ENCODE results near the gene WWC2.
A peak's percentile ranks its signal among the peaks of the same experiment; 100 is the strongest.

The WWC2 gene

DNA sequence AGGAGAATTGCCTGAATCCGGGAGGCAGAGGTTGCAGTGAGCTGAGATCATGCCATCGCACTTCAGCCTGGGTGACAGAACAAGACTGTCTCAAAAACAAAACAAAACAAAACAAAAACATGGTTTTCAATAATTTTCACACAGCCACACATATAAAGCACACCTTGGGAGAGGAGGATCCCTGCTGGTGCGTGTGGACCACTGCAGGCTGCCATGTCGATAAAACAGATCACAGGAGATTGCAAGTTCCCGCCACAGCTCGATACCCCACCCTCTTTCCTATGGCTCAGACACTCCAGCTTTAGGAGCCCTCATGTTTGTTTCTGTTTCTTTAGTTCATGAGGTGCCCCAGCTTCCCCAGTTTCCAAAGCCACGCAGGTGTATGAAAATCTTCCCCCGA lies 254.5 kb downstream of the WWC2 start:
- CTCF ChIA-PET = no interaction called here
- Histone ChIP-seq H3K36me3 (ENCODE audit: control insufficient read depth in 2 of 2, insufficient read depth in 1 of 2, low read length in 2 of 2) (no peaks in the 10 kb centered on the region), H3K4me1 (ENCODE audit: control insufficient read depth, insufficient read depth, low read length) (0 out of 2 replicates have a peak, but pooled peaks cover 4% of the 10 kb centered on the region), H3K9me3 (ENCODE audit: control insufficient read depth, insufficient read depth, low read depth, low read length) (no peaks in the 10 kb centered on the region), H3K27ac (ENCODE audit: extremely low read depth, low read depth, low read length) (no peak overlapping the region), H3K4me3 (ENCODE audit: low read depth, low read length) (no peak overlapping the region)
- POLR2A ChIA-PET = no interaction called here
- TF ChIP-seq TCF7L2 (IDR thresholded peaks at IDR 0.05; ENCODE audit: borderline replicate concordance, low read depth, low read length) (no peak), ZBTB26 (tag by site-specific recombination; optimal IDR thresholded peaks at IDR 0.05) (no peak)

DNA sequence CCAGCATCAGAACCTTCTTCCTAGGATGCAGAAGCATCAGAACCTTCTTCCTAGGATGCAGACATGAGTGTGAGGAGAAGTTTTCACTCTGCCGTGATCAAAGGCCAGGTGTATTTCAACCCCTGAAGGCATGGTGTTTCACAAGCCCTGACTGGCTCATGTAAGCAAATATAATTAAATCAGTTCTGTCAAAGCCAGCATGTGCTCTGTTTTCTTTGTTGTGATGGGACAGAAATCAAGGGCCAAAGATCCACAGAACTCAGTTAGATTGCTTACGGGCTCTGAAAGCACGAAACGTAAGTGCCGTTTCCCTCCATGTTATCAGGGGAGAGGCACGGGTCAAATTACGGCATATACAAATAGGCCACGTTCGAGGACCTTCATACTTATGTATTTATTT lies 255.2 kb downstream of the WWC2 start:
- H3K36me3 ChIP-seq (ENCODE audit: control insufficient read depth in 2 of 2, insufficient read depth in 1 of 2, low read length in 2 of 2) = no peaks in the 10 kb centered on the region
- H3K4me3 ChIP-seq (ENCODE audit: low read depth, low read length) = no peak overlapping the region
- H3K4me1 ChIP-seq (ENCODE audit: control insufficient read depth, insufficient read depth, low read length) = 0 out of 2 replicates have a peak, but pooled peaks cover 4% of the 10 kb centered on the region
- CTCF ChIA-PET = no interaction called here
- TF ChIP-seq ZNF473 (tag by site-specific recombination; IDR thresholded peaks at IDR 0.05) (no peak), GFI1B (tag by site-specific recombination; IDR thresholded peaks at IDR 0.05) (peak; percentile 51; the same call in 1 of the 2 replicates), ZNF280C (tag by site-specific recombination; IDR thresholded peaks at IDR 0.05) (no peak), HOXC10 (CRISPR knock-in tag; IDR thresholded peaks at IDR 0.05) (no peak), TRIM28 (IDR thresholded peaks at IDR 0.05; ENCODE audit: borderline replicate concordance, low read length) (peak; percentile 62; the same call in 1 of the 2 replicates), ZNF629 (tag by site-specific recombination; IDR thresholded peaks at IDR 0.05) (0 out of 2 replicates have a peak, but pooled peaks have one; percentile 19), ZBTB7A (tag by site-specific recombination; IDR thresholded peaks at IDR 0.05; ENCODE audit: low read depth) (no peak), MZF1 (tag by site-specific recombination; IDR thresholded peaks at IDR 0.05; ENCODE audit: borderline replicate concordance) (no peak), ZNF221 (tag by site-specific recombination; IDR thresholded peaks at IDR 0.05; ENCODE audit: borderline replicate concordance) (no peak), ZNF701 (tag by site-specific recombination; IDR thresholded peaks at IDR 0.05) (no peak), ZNF660 (tag by site-specific recombination; IDR thresholded peaks at IDR 0.05) (no peak), REPIN1 (tag by site-specific recombination; IDR thresholded peaks at IDR 0.05; ENCODE audit: low read depth) (no peak), ZNF596 (tag by site-specific recombination; IDR thresholded peaks at IDR 0.05) (no peak)
- TF ChIP-seq, protein P1, sequence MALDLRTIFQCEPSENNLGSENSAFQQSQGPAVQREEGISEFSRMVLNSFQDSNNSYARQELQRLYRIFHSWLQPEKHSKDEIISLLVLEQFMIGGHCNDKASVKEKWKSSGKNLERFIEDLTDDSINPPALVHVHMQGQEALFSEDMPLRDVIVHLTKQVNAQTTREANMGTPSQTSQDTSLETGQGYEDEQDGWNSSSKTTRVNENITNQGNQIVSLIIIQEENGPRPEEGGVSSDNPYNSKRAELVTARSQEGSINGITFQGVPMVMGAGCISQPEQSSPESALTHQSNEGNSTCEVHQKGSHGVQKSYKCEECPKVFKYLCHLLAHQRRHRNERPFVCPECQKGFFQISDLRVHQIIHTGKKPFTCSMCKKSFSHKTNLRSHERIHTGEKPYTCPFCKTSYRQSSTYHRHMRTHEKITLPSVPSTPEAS (tag by site-specific recombination; IDR thresholded peaks at IDR 0.05) = no peak
- POLR2A ChIA-PET = no interaction called here
- H3K9me3 ChIP-seq (ENCODE audit: control insufficient read depth, insufficient read depth, low read depth, low read length) = no peaks in the 10 kb centered on the region
- H3K27ac ChIP-seq (ENCODE audit: extremely low read depth, low read depth, low read length) = no peak overlapping the region

GRCh38 chr4:183355405-183355804 lies 256.3 kb downstream of the WWC2 start:
- POLR2A ChIA-PET = no interaction called here
- no peak for TF ChIP-seq ZSCAN30 (tag by site-specific recombination; IDR thresholded peaks at IDR 0.05)
- TF ChIP-seq ZNF843 (tag by site-specific recombination; IDR thresholded peaks at IDR 0.05) = 0 out of 2 replicates have a peak, but pooled peaks have one; percentile 26
- TF ChIP-seq ZBTB17 (tag by site-specific recombination; IDR thresholded peaks at IDR 0.05) = no peak
- TF ChIP-seq ZNF391 (tag by site-specific recombination; IDR thresholded peaks at IDR 0.05; ENCODE audit: borderline replicate concordance, low read depth) = no peak
- no peak for TF ChIP-seq ZNF221 (tag by site-specific recombination; IDR thresholded peaks at IDR 0.05; ENCODE audit: borderline replicate concordance)
- no peak for TF ChIP-seq ZNF112 (tag by site-specific recombination; IDR thresholded peaks at IDR 0.05)
- 0 out of 2 replicates have a peak, but pooled peaks have one; percentile 28 for TF ChIP-seq ZFP69B (tag by site-specific recombination; IDR thresholded peaks at IDR 0.05)
- TF ChIP-seq ZFP41 (tag by site-specific recombination; IDR thresholded peaks at IDR 0.05; ENCODE audit: borderline replicate concordance) = no peak
- TF ChIP-seq ZNF521 (tag by site-specific recombination; IDR thresholded peaks at IDR 0.05) = no peak
- TF ChIP-seq FEZF1 (tag by site-specific recombination; IDR thresholded peaks at IDR 0.05) = peak; percentile 53; the same call in 1 of the 2 replicates
- TF ChIP-seq, protein P2, sequence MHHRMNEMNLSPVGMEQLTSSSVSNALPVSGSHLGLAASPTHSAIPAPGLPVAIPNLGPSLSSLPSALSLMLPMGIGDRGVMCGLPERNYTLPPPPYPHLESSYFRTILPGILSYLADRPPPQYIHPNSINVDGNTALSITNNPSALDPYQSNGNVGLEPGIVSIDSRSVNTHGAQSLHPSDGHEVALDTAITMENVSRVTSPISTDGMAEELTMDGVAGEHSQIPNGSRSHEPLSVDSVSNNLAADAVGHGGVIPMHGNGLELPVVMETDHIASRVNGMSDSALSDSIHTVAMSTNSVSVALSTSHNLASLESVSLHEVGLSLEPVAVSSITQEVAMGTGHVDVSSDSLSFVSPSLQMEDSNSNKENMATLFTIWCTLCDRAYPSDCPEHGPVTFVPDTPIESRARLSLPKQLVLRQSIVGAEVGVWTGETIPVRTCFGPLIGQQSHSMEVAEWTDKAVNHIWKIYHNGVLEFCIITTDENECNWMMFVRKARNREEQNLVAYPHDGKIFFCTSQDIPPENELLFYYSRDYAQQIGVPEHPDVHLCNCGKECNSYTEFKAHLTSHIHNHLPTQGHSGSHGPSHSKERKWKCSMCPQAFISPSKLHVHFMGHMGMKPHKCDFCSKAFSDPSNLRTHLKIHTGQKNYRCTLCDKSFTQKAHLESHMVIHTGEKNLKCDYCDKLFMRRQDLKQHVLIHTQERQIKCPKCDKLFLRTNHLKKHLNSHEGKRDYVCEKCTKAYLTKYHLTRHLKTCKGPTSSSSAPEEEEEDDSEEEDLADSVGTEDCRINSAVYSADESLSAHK (tag by site-specific recombination; IDR thresholded peaks at IDR 0.05) = no peak

More at GRCh38 chr4:183355405-183355804, 256.3 kb downstream of the WWC2 start:
- CTCF ChIA-PET = interaction anchor here (0.6 kb wide), 2 partner anchors 9 to 308 kb away, joined by 3 read pairs; no protein-coding TSS in a partner anchor
- no peaks in the 10 kb centered on the region for H3K9me3 ChIP-seq (ENCODE audit: control insufficient read depth, insufficient read depth, low read depth, low read length)
- H3K27ac ChIP-seq (ENCODE audit: extremely low read depth, low read depth, low read length) = no peak overlapping the region
- 0 out of 2 replicates have a peak, but pooled peaks cover 4% of the 10 kb centered on the region for H3K4me1 ChIP-seq (ENCODE audit: control insufficient read depth, insufficient read depth, low read length)
- no peak overlapping the region for H3K4me3 ChIP-seq (ENCODE audit: low read depth, low read length)
- H3K36me3 ChIP-seq (ENCODE audit: control insufficient read depth in 2 of 2, insufficient read depth in 1 of 2, low read length in 2 of 2) = no peaks in the 10 kb centered on the region
